HT-29 (cell line): ENCODE data around the gene PRDM13. TPM values are rescaled to one million over a fixed set of nuclear protein-coding genes. Genes with fewer than 3 reads are reported as not detected.
"Not testable (repeated sequence)": the region's sequence is repeated elsewhere in the genome, so short reads cannot be mapped to it uniquely, and the experiment has no call there.

Experiments used
- DNase-seq: peaks from one replicate; pipeline ENCODE4 v3.0.0-alpha.2; 2015; ENCODE audit warnings: low spot score
- total RNA-seq: library from RNA; depleted of rRNA; stranded (reverse); fragments of >200 nt; shearing (Covaris generic); gene quantifications from 2 replicates; pipeline ENCODE4 v1.2.3, GENCODE V29; 2014; rRNA removed

Gene PRDM13
- not detected in 2 replicates for total RNA-seq

- DNase-seq: no peak
These were observed at the start of gene PRDM13 for GRCh38 chr6:99606656-99607415. Gene PRDM13 (plus strand): TSS chr6:99606833. CDS start chr6:99607035, 202 bp downstream.

DNA sequence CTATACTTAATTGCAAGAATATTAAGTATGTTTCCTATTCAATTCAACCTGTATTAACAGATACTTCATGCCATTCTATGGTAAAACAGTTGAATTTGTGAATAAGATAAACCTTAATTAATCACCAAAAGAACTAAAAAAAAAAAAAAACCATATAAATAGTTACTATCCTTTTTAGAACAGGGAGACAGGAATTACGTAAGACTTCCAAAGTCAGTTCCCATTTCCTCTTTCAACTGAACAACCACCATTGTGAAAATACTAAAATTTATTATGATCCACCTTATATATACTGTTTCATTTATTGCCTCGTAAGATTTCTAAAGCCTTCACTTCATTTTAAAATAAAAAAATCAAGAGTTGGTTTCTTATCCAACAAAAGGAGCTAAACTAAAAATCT is 47.6 kb upstream of the PRDM13 start:
- DNase-seq: no peak

GRCh38 chr6:99560668-99561067 is 46.0 kb upstream of the PRDM13 start:
- no peak for DNase-seq

GRCh38 chr6:99563056-99563723 is 43.4 kb upstream of the PRDM13 start:
- no peak for DNase-seq

DNA sequence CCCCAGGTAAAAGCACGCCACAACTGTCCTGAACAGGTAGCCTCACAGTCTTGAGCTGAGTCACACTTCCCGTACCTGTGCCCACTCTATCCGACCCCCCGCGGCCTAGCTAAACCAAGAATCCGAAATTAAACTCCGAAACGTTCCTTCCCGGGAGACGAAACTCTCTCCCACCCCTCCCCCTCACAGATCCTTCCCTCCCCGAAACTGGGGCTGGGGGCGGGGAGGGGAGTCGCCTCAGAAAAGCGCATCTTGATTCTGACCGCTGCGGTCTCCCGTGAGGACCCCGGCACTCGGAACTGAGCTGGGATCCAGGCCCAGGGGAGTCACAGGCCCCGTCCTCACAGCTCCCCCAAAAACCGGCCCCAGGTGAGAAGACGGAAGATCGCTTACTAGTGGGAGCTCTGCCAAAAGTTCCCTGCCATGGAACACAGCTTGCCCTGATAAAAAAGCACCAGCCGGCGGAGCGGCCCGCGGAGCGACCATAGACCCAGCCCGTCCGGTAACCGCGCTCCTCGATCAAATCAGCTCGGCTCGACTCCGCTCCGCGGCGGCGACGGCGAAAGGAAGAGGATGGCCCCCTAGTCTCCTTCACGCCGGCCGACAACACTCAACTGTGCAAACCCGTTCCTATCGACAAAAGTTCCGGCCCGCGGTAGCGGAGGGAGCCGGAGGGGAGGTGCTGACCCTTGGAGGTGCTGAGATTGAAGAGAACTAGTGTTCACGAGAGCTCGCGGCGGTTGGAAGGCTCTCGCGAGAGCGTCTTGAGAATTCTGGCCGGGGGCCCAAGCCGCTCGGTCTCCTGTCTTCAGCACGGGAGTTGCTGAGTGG is 38.3 kb upstream of the PRDM13 start, which contains the start of gene CCNC:
Gene CCNC, minus strand, starts transcription at position 558 of the 831 bp plus-strand sequence. Its CDS starts 133 bp downstream, at position 425.
- peak; percentile 95 for DNase-seq

GRCh38 chr6:99573980-99574617 is 32.5 kb upstream of the PRDM13 start:
- DNase-seq: no peak

DNA sequence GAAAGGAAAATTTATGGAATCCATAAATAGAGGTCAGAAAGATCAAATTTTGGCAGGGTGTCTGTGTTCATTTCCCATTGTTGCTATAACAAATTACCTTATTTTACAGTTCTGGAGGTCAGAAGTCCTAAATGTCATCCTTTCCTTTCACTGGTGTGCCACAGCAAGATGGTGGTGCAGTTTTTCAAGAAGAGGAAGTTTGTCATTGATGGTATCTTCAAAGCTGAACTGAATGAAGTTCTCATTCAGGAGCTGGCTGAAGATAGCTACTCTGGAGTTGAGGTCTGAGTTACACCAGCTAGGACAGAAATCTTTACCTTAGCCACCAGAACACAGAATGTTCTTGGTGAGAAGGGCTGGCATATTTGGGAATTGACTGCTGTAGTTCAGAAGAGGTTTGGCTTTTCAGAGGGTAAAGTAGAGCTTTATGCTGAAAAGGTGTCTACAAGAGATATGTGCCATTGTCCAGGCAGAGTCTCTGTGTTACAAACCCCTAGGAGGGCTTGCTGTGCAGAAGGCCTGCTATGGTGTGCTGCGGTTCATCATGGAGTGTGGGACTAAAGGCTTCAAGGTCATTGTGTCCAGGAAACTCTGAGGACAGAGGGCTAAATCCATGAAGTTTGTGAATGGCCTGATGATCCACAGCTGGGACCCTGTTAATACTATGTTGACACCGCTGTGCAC is 30.9 kb upstream of the PRDM13 start:
- no peak for DNase-seq

DNA sequence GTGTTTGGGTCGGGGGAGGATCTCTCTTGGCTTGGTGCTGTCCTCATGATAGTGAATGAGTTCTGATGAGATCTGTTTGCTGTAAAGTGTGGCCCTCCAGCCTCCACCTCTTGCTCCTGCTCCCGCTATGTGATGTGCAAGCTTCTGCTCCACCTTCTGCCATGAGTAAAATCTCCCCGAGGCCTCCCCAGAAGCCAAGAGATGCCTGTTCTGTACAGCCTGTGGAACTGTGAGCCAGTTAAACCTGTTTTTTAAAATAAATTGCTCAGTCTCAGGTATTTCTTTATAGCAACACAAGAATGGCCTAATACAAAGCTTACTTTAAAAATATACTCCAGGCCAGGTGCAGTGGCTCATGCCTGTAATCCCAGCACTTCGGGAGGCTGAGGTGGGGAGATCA is 26.9 kb upstream of the PRDM13 start:
- DNase-seq: no peak

DNA sequence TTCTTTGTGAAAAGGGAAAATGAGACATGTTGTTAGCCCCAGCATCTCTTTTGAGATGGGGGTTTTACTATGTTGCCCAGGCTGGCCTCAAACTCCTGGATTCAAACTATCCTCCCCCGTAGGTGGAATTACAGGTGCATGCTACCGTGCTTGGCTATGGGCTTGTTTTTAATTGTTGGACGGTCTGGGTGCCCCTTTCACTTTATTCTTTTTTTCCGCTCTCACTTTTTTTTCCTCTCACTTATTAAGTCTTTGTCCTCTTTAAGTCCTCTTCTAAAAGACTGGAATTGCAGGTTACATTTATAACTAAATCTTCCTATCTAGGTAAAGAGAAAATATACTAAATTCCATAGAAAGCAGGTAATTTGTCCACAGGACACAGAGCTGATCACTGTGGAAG is 18.8 kb upstream of the PRDM13 start:
- DNase-seq: no peak

- peak; percentile 56 for DNase-seq
These were observed 17.9 kb upstream of the PRDM13 start for GRCh38 chr6:99588618-99589289.

DNA sequence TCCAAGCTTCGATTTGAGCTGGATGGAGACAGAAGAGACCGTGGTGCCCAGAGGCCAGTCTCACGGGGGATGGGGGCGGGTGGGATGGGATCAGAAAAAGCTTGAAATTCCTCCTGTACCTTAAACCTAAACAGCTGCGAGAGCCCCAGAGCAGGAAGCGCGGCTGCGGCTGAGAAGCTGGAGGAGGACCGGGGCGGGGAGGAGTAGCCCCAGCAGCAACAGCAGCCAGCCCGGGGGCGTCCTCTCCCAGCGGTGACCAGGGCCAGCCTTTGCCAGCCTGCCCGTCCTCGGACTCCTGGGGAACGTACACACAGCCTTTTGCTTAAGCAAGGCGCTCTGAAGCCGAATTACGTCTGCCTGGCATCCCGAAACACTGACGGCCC is 17.4 kb upstream of the PRDM13 start:
- DNase-seq: no peak

DNA sequence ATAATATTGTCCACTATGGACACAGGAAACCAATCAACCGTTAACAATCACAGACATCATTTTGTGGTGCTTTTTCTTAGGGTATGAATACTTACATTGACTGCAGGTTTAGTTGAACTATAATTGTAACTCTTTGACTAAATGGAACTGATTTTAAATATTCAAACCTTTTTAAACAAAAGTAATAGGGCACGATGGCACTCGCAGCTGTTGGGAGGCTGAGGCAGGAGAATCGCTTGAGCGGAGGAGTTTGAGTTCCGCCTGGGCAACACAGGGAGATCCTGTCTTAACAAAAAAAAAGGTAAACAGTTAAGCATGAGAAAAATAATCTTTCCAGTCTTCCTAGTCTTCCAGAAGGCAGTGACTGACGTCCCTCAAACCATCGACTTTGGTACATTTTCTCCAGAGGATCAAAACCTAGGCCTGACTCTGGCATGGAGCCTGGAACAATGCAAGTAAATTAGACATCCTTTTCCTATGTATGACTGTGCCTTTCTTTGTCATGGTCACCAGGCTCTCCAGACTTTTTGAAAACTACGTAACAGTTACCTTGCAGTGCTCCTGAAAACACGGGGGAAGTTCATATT is 16.6 kb upstream of the PRDM13 start:
- no peak for DNase-seq

DNA sequence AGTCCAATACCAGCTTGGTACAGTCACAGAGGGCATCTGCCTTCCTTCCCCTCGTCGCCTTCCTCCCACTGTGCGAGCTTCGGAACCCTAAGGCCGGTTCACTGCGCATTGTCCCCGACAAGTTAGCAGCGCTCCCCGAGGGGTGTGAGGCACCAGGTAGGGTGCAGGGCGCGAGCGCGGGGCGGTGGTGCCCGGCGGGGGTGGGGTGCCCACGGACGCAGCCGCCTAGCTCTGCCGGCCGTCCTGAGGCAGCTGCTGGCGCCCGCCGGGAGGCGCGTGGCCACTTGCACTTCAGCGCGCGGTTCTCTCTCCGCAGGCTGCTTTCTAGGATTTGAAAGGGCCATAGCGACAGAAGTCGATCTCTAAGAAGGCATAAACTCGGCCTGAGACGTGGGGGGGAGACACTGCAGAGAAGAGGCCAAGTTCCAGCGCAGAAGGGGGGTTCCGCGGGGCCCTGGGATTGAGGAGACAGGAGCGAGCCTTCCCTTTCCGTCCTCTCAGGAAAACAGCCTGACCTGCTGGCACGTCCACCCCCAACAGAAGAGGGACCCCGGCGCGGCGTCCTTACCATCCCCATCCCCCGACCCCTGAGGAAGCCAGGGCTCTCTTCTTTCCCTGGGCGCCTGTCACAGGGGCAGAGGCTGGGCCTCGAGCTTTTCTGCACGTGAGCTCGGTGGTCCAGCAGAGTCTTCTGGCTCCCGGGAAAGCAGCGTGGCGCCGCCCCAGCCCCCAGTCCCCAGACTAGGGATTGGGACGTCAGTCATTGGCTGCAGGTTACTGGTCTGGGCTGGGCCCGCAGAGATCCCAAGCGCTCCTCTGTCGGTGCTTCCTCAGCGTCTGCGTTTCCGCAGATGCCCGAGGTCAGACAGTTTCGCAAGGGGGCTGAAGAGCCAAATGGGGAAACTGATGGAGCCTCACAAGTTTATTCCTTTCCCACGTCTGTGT is 15.6 kb upstream of the PRDM13 start:
- no peak for DNase-seq

- no peak for DNase-seq
These were observed 14.8 kb upstream of the PRDM13 start for GRCh38 chr6:99591673-99592364.

DNA sequence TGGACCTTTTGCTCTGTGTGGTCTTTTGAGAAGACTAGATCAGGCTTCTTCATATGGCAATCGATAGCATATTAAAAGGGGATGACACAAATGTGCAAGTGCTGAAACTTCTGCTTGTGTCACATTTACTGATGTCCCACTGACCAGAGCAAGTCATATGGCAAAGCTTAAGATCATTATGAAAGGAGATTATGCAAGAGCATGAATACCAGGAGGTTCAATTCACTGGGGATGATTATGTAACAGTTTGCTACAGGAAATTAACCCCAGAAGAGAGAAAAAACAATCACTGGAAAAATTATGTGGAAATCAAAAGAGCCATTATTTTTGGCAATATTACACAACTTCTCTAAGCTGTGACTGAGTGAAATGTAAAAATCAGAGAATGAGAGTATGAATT is 13.7 kb upstream of the PRDM13 start:
- DNase-seq: no peak

GRCh38 chr6:99594696-99595095 is 11.9 kb upstream of the PRDM13 start:
- not testable (repeated sequence) for DNase-seq

- no peak for DNase-seq
These were observed 3.9 kb upstream of the PRDM13 start for GRCh38 chr6:99602520-99603420.
